ENCODE measurements around the gene ZDHHC12.

DNA sequence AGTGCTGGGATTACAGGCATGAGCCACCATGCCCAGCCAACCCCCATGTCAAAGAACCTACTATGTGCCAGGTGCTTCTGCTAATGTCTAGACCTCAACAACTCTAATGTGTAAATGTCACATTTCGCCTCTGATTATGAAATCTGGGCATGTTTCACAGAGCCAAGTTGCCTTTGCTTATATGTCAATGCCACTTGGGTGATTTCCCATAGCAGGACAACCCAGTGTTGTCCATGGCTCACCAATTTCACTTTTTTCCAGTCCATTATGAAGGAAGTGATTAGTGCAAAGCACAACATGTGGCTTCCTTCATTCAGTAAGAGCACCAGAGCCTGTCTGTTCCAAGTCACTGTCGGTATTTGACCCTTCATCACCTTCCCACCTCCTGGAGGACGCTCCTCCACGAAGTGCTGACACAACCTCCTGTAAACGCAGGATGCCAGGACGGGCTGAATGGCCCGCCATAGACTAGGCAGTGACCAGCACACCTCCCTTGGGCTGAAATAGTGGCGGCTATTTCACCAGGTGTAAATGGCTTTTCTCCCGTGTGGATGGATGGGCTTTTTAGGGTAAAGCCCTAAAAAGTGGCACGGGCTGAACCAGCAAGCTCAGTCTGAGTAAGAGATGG, 22.6 kb downstream of the ZDHHC12 start:
- TF ChIP-seq, protein P1, sequence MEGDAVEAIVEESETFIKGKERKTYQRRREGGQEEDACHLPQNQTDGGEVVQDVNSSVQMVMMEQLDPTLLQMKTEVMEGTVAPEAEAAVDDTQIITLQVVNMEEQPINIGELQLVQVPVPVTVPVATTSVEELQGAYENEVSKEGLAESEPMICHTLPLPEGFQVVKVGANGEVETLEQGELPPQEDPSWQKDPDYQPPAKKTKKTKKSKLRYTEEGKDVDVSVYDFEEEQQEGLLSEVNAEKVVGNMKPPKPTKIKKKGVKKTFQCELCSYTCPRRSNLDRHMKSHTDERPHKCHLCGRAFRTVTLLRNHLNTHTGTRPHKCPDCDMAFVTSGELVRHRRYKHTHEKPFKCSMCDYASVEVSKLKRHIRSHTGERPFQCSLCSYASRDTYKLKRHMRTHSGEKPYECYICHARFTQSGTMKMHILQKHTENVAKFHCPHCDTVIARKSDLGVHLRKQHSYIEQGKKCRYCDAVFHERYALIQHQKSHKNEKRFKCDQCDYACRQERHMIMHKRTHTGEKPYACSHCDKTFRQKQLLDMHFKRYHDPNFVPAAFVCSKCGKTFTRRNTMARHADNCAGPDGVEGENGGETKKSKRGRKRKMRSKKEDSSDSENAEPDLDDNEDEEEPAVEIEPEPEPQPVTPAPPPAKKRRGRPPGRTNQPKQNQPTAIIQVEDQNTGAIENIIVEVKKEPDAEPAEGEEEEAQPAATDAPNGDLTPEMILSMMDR (IDR thresholded peaks at IDR 0.05), result no peak
- TF ChIP-seq POLR2A (IDR thresholded peaks at IDR 0.05) (no peak), POLR2AphosphoS5 (IDR thresholded peaks at IDR 0.05) (no peak), EP300 (IDR thresholded peaks at IDR 0.05; ENCODE audit: low read depth) (no peak)
